Measurements from ENCODE around the gene FCGR2B.
"Not testable (repeated sequence)": the region's sequence is repeated elsewhere in the genome, so short reads cannot be mapped to it uniquely, and the experiment has no call there.

FCGR2B gene

DNA sequence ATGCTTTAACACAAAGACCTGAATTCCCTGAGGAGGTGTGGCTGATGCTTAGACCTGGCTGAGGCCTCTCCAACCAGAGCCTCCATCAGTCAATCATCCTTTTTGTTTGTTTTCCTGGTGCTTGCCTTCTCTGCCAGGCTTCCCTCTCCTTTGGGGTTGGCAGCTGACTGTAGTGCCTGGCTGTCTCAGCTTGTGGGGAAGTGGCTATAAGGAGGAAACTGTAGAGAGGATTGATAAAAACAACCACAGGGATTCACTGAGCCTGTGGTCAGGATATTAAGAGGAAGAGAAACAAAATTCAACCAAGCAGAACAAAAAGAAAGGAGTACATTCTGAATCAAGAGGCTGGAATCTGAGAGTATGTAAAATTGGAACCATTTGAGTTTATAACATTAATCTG, 4.4 kb upstream of the FCGR2B start:
- not testable (repeated sequence) for H3K9ac ChIP-seq (ENCODE audit: low read depth, low read length); H3K79me2 ChIP-seq (ENCODE audit: insufficient read depth, low read length); H3K4me1 ChIP-seq (ENCODE audit: insufficient read depth, low read length); DNase-seq; H3K27me3 ChIP-seq (ENCODE audit: insufficient read depth, low read length, poor library complexity); H3K36me3 ChIP-seq (ENCODE audit: insufficient read depth, low read length); H3K4me3 ChIP-seq (ENCODE audit: low read depth in 1 of 2, low read length in 2 of 2); H3K27ac ChIP-seq (ENCODE audit: low read length); ATAC-seq (ENCODE audit: insufficient read depth, low read depth); H3K9me3 ChIP-seq (ENCODE audit: insufficient read depth, low read length, severe bottlenecking); H2AFZ ChIP-seq (ENCODE audit: low read depth, low read length); H3K4me2 ChIP-seq (ENCODE audit: insufficient read depth, low read length); H4K20me1 ChIP-seq (ENCODE audit: insufficient read depth, low read length)

DNA sequence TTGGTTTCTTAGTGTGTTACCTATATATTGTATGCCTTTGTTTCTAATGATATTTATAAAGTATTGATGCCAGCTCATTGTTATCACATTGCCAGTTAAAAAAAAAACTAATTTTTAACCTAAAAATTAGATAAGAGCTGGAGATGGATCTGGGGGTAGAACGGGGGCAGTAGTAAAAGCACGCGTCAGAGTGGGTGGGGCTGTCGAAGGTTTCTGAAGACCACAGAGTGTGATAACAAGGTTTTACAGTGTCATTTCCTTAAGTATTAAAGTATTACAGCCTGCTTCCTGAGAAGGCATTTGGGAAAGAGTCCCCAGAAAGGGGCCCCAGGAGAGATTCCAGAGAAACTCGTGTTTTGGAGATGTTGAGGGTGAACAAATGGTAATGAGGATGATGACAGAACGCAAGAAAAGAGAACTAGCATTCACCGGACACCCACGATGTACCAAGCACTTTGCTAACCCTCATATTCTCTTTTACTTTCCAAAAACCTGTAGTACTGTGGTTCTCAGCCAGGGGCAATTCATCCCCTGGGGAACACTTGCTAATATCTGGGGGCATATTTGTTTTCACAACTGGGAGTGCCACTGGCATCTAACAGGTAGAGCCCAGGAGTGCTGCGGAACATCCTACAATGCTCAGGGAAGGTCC, 1.2 kb upstream of the FCGR2B start:
- not testable (repeated sequence) for H3K4me1 ChIP-seq (ENCODE audit: insufficient read depth, low read length)

DNA sequence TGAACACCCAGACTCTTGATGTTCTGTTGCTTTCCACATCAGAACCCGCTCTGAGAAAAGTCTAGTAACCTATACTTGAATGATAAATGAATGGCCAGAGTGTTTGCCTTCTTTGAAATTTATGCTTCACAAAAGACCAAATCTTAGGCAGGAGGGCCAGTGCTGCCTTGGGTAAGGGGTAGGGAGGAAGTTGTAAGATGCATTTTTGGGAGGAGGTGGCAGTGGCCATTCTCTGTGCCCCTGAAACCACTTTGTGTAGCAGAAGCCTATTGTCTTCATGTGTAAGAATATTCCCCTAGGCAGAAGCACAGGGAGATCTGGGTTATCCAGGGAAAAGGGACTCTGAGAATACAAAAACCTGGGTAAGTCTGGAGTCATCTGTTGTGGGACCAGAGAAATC, 626 bp downstream of the FCGR2B start:
- not testable (repeated sequence) for H3K9me3 ChIP-seq (ENCODE audit: insufficient read depth, low read length, severe bottlenecking); H3K4me1 ChIP-seq (ENCODE audit: insufficient read depth, low read length); H3K79me2 ChIP-seq (ENCODE audit: insufficient read depth, low read length); H4K20me1 ChIP-seq (ENCODE audit: insufficient read depth, low read length); DNase-seq; ATAC-seq (ENCODE audit: insufficient read depth, low read depth); H3K27ac ChIP-seq (ENCODE audit: low read length); H3K4me2 ChIP-seq (ENCODE audit: insufficient read depth, low read length); H3K27me3 ChIP-seq (ENCODE audit: insufficient read depth, low read length, poor library complexity); H2AFZ ChIP-seq (ENCODE audit: low read depth, low read length); H3K36me3 ChIP-seq (ENCODE audit: insufficient read depth, low read length); H3K9ac ChIP-seq (ENCODE audit: low read depth, low read length); H3K4me3 ChIP-seq (ENCODE audit: low read depth in 1 of 2, low read length in 2 of 2)

More for the DNA sequence above, 1.2 kb upstream of the FCGR2B start:
- not testable (repeated sequence) for H3K79me2 ChIP-seq (ENCODE audit: insufficient read depth, low read length); H3K36me3 ChIP-seq (ENCODE audit: insufficient read depth, low read length); H3K27ac ChIP-seq (ENCODE audit: low read length); ATAC-seq (ENCODE audit: insufficient read depth, low read depth); DNase-seq; H3K27me3 ChIP-seq (ENCODE audit: insufficient read depth, low read length, poor library complexity); H4K20me1 ChIP-seq (ENCODE audit: insufficient read depth, low read length); H3K4me2 ChIP-seq (ENCODE audit: insufficient read depth, low read length); H3K9ac ChIP-seq (ENCODE audit: low read depth, low read length); H2AFZ ChIP-seq (ENCODE audit: low read depth, low read length); H3K9me3 ChIP-seq (ENCODE audit: insufficient read depth, low read length, severe bottlenecking); H3K4me3 ChIP-seq (ENCODE audit: low read depth in 1 of 2, low read length in 2 of 2)

DNA sequence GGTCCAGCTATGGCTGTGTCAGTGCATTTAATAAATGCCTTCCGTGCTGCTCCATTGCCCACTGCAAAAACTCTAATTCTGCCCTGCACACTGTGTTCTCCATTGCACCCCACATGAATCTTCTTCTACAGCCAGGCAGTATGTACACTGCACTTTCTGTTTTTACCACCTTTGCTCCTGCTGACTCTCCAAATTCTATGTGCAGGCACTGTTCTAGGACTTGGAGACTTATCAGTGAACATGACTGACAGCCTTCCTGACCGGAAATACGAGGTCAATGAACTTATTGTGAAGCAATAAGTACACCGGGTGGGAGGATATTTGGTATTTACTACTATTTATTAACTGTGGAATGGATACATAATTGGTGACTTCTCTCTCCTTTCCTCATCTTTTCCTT, 1.7 kb downstream of the FCGR2B start:
- DNase-seq; H3K4me1 ChIP-seq (ENCODE audit: insufficient read depth, low read length); H4K20me1 ChIP-seq (ENCODE audit: insufficient read depth, low read length); H3K9me3 ChIP-seq (ENCODE audit: insufficient read depth, low read length, severe bottlenecking); H3K4me3 ChIP-seq (ENCODE audit: low read depth in 1 of 2, low read length in 2 of 2); H3K27me3 ChIP-seq (ENCODE audit: insufficient read depth, low read length, poor library complexity); H3K4me2 ChIP-seq (ENCODE audit: insufficient read depth, low read length); H3K27ac ChIP-seq (ENCODE audit: low read length); H3K36me3 ChIP-seq (ENCODE audit: insufficient read depth, low read length); ATAC-seq (ENCODE audit: insufficient read depth, low read depth); H3K9ac ChIP-seq (ENCODE audit: low read depth, low read length); H2AFZ ChIP-seq (ENCODE audit: low read depth, low read length); H3K79me2 ChIP-seq (ENCODE audit: insufficient read depth, low read length): not testable (repeated sequence)

DNA sequence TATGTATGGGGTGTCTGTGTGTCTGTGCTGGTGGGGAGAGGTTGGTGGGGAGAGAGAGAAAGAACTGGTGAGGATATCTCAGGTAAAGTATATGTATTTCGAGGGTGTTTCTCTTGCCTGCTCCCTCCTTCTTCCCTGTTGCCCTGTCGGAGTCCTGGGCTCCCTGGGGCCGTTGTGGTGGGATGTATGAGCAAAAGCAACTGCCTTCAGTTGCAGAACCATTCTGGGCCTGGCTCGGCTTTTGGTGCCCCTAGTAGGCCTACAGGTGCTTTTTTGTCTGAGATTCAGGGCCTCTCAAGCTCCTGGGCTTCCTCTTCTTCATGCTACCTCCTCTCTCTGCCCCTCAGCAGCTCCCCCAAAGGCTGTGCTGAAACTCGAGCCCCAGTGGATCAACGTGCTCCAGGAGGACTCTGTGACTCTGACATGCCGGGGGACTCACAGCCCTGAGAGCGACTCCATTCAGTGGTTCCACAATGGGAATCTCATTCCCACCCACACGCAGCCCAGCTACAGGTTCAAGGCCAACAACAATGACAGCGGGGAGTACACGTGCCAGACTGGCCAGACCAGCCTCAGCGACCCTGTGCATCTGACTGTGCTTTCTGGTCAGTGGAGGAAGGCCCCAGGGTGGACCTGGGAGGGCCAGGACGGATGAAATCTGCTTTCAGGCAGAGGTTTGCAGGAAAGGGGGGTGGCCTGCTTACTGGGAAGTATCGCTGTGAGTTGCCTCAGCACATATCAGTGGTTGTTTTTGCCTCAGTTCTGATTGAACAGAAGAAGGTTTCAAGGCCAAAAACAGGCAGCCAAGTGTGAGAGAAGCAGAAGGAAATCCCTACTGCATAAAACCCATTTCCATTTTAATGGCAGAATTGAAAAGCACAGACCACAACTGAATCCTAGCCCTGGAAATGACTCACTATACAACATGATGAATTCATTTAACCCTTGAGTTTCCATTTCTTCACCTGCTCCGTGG, 8.4 kb downstream of the FCGR2B start:
- not testable (repeated sequence) for H3K4me2 ChIP-seq (ENCODE audit: insufficient read depth, low read length); H3K9ac ChIP-seq (ENCODE audit: low read depth, low read length); H2AFZ ChIP-seq (ENCODE audit: low read depth, low read length); H3K9me3 ChIP-seq (ENCODE audit: insufficient read depth, low read length, severe bottlenecking); H3K27me3 ChIP-seq (ENCODE audit: insufficient read depth, low read length, poor library complexity); H4K20me1 ChIP-seq (ENCODE audit: insufficient read depth, low read length); H3K79me2 ChIP-seq (ENCODE audit: insufficient read depth, low read length); H3K4me1 ChIP-seq (ENCODE audit: insufficient read depth, low read length); H3K27ac ChIP-seq (ENCODE audit: low read length); DNase-seq; H3K4me3 ChIP-seq (ENCODE audit: low read depth in 1 of 2, low read length in 2 of 2); H3K36me3 ChIP-seq (ENCODE audit: insufficient read depth, low read length); ATAC-seq (ENCODE audit: insufficient read depth, low read depth)

DNA sequence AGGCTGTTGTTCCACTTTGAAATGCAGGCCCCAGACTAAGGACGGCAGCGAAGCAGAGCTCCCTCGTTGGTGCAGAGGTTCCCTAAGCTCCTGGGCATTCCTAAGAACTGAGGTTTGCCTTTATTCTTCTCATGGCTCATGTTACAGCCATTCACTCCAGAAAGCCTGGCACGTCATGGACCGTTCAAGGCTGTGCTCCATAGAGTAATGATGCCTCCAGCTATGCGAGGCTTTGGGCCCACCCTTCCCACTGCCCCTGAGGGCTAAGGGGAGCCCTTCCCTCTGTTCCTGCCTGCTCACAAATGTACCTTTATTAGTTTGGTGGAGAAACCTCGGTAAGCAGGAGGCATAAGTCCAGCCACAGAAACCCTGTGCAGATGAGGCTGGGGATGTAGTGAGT, 10.5 kb downstream of the FCGR2B start:
- H3K27me3 ChIP-seq (ENCODE audit: insufficient read depth, low read length, poor library complexity); ATAC-seq (ENCODE audit: insufficient read depth, low read depth); H3K4me1 ChIP-seq (ENCODE audit: insufficient read depth, low read length); H3K36me3 ChIP-seq (ENCODE audit: insufficient read depth, low read length); H3K4me2 ChIP-seq (ENCODE audit: insufficient read depth, low read length); H4K20me1 ChIP-seq (ENCODE audit: insufficient read depth, low read length); H3K9ac ChIP-seq (ENCODE audit: low read depth, low read length); H3K79me2 ChIP-seq (ENCODE audit: insufficient read depth, low read length); H2AFZ ChIP-seq (ENCODE audit: low read depth, low read length); DNase-seq; H3K4me3 ChIP-seq (ENCODE audit: low read depth in 1 of 2, low read length in 2 of 2); H3K9me3 ChIP-seq (ENCODE audit: insufficient read depth, low read length, severe bottlenecking); H3K27ac ChIP-seq (ENCODE audit: low read length): not testable (repeated sequence)

DNA sequence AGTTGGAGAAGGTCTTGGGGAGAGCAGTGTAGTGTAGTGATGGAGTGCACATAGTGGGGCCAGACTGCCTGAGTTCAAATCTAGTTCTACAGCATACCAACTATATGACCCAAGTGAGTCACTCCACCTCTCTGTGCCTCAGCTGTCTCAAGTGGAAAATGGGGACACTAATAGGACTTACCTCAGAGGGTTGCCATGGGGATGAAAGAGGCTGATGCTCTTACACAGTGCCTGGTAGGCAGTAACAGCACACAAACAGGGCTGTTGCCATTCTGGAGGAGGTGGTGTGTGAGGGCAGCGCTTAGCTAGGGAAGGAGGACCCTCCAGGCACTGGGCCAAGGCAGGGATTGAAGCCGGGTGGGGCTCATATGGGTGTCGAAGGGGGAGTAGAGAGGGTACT, 11.5 kb downstream of the FCGR2B start:
- not testable (repeated sequence) for H3K4me1 ChIP-seq (ENCODE audit: insufficient read depth, low read length); H3K27ac ChIP-seq (ENCODE audit: low read length); H4K20me1 ChIP-seq (ENCODE audit: insufficient read depth, low read length); H3K4me2 ChIP-seq (ENCODE audit: insufficient read depth, low read length); ATAC-seq (ENCODE audit: insufficient read depth, low read depth); H3K79me2 ChIP-seq (ENCODE audit: insufficient read depth, low read length); H3K9ac ChIP-seq (ENCODE audit: low read depth, low read length); H3K4me3 ChIP-seq (ENCODE audit: low read depth in 1 of 2, low read length in 2 of 2); DNase-seq; H3K27me3 ChIP-seq (ENCODE audit: insufficient read depth, low read length, poor library complexity); H3K9me3 ChIP-seq (ENCODE audit: insufficient read depth, low read length, severe bottlenecking); H2AFZ ChIP-seq (ENCODE audit: low read depth, low read length); H3K36me3 ChIP-seq (ENCODE audit: insufficient read depth, low read length)

DNA sequence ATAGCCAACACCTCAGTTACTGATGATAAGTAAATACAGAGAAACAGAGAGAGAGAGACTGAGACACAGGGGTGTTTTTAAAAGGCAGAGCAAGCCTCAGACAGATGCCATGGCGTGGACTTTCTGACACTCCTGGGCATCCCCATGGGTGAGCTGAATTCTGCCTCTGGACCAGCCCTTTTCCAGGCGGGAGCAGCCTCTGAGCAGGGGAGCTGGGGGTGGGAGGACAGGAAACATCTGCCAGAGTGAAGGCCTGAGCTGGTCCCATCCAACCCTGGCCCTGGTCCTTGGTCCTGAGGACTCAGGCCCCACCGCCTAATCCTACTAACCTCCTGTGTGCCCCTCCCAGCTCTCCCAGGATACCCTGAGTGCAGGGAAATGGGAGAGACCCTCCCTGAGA, 12.0 kb downstream of the FCGR2B start:
- not testable (repeated sequence) for ATAC-seq (ENCODE audit: insufficient read depth, low read depth); H3K79me2 ChIP-seq (ENCODE audit: insufficient read depth, low read length); H3K27me3 ChIP-seq (ENCODE audit: insufficient read depth, low read length, poor library complexity); H3K9me3 ChIP-seq (ENCODE audit: insufficient read depth, low read length, severe bottlenecking); H3K4me1 ChIP-seq (ENCODE audit: insufficient read depth, low read length); H3K27ac ChIP-seq (ENCODE audit: low read length); H3K36me3 ChIP-seq (ENCODE audit: insufficient read depth, low read length); H3K4me2 ChIP-seq (ENCODE audit: insufficient read depth, low read length); H4K20me1 ChIP-seq (ENCODE audit: insufficient read depth, low read length); DNase-seq; H3K9ac ChIP-seq (ENCODE audit: low read depth, low read length); H3K4me3 ChIP-seq (ENCODE audit: low read depth in 1 of 2, low read length in 2 of 2); H2AFZ ChIP-seq (ENCODE audit: low read depth, low read length)

Data from DND-41 (cell line).